NT2/D1 (cell line): ENCODE results near the gene CCDC15.

Experiments used
- YY1 ChIP-seq: IDR thresholded peaks from 2 replicates; pipeline ENCODE4 v1.6.1; 2011; ENCODE audit not compliant: insufficient read length, insufficient read depth
- ZNF274 ChIP-seq: IDR thresholded peaks from 2 replicates; pipeline ENCODE4 v1.6.1; 2011; ENCODE audit warnings: mild to moderate bottlenecking, low read depth, low read length

GRCh38 chr11:125073616-125074483 is 119.8 kb downstream of the CCDC15 start:
- no peak for TF ChIP-seq ZNF274
- no peak for TF ChIP-seq YY1
